Sigmoid colon (tissue), 7 donors: ENCODE data around the gene TRO. TPM values are rescaled to one million over a fixed set of nuclear protein-coding genes. Genes with fewer than 3 reads are reported as not detected.

Experiments used
- DNase-seq: peaks from one replicate; pipeline ENCODE4 v3.0.0-alpha.2; 2019
- H3K27ac ChIP-seq, 4 donors: fragments of 200-600 bp; sonication (generic); one replicate each; pipeline ENCODE4 v1.5.1; 2016 to 2019; ENCODE audit warnings: mild to moderate bottlenecking in 1 of 4
- H3K27me3 ChIP-seq, 3 donors: fragments of 200-600 bp; sonication (generic); one replicate each; pipeline ENCODE4 v1.5.1; 2019; ENCODE audit warnings: mild to moderate bottlenecking in 1 of 3
- H3K36me3 ChIP-seq, 4 donors: fragments of 200-600 bp; sonication (generic); one replicate each; pipeline ENCODE4 v1.5.1; 2016 to 2019
- H3K4me1 ChIP-seq, 4 donors: fragments of 200-600 bp; sonication (generic); one replicate each; pipeline ENCODE4 v1.5.1; 2017 to 2019
- H3K4me3 ChIP-seq, 4 donors: fragments of 200-600 bp; sonication (generic); one replicate each; pipeline ENCODE4 v1.5.1; 2017 to 2019; ENCODE audit warnings: mild to moderate bottlenecking in 2 of 4, moderate library complexity in 1 of 4
- H3K9me3 ChIP-seq, 4 donors: fragments of 200-600 bp in 3 of 4; sonication (generic) in 3 of 4; one replicate each; pipeline versions ENCODE4 v1.5.1 to v1.6.1; 2013 to 2019
- EP300 ChIP-seq, 4 donors: sonication (generic); formaldehyde crosslinking; IDR thresholded peaks; one replicate each; pipeline ENCODE4 v1.6.1; 2017; ENCODE audit warnings: antibody characterized with exemption in 4 of 4
- POLR2A ChIP-seq, 2 donors: fragments of 450-650 bp; IDR thresholded peaks; one replicate each; pipeline ENCODE4 v1.6.1; 2016; ENCODE audit warnings: antibody characterized with exemption in 2 of 2, mild to moderate bottlenecking in 2 of 2, moderate library complexity in 2 of 2
- POLR2AphosphoS5 ChIP-seq, 4 donors: sonication (generic); formaldehyde crosslinking; IDR thresholded peaks; one replicate each; pipeline ENCODE4 v1.6.1; 2017; ENCODE audit warnings: antibody characterized with exemption in 4 of 4
- WGBS, 2 donors: extraction: QIAGEN DNeasy Blood & Tissue Kit; methylation state at CpG; one replicate each; pipeline ENCODE4 v1.1.7; 2013; 5-methylcytosine and 5-hydroxymethylcytosine counted together
- intact Hi-C: fragments of 100-400 bp; cut with DNase I; formaldehyde crosslinking; loops from one replicate; pipeline ENCODE4 v1.15.1; 2023
- polyA plus RNA-seq, 3 donors: library from polyadenylated mRNA; stranded (reverse); fragments of 200-250 nt; gene quantifications; one replicate each; pipeline ENCODE4 v1.2.3, GENCODE V29; 2013
- total RNA-seq, 4 donors: library from RNA; depleted of rRNA; stranded (reverse); fragments of >200 nt; gene quantifications; one replicate each; pipeline ENCODE4 v1.1.0, GENCODE V29; 2016
- TF ChIP-seq, protein P1 (sequence below), 4 experiments: fragments of 450-650 bp in 3 of 4; fragments of 200-600 bp in 1 of 4; IDR thresholded peaks; one replicate each; pipeline ENCODE4 v1.5.1; 2016 to 2019; ENCODE audit warnings: antibody characterized with exemption in 4 of 4, mild to moderate bottlenecking in 3 of 4, moderate library complexity in 2 of 4
- donor health status: healthy with polysubstance abuse.
- donor health status: Bipolar disorder and iron deficiency.
- donor health status: healthy.

The TRO gene
- total and polyA plus RNA-seq, 7 donors: 0.92 to 19.9 (median 5.8) TPM

DNA sequence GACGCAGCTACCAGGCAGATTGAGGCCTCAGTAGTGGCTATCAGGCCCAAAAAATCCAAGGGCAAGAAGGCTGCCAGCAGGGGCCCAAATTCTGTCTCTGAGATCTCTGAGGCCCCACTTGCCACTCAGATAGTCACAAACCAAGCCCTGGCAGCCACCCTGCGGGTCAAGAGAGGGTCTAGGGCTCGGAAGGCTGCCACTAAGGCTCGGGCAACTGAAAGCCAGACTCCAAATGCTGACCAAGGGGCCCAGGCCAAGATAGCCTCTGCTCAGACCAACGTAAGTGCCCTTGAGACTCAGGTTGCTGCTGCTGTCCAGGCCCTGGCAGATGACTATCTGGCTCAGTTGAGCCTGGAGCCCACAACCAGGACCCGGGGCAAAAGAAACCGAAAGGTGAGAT, 2.8 kb downstream of the TRO start:
- no peak for TF ChIP-seq POLR2AphosphoS5 (IDR thresholded peaks at IDR 0.05)
- TF ChIP-seq, protein P1, sequence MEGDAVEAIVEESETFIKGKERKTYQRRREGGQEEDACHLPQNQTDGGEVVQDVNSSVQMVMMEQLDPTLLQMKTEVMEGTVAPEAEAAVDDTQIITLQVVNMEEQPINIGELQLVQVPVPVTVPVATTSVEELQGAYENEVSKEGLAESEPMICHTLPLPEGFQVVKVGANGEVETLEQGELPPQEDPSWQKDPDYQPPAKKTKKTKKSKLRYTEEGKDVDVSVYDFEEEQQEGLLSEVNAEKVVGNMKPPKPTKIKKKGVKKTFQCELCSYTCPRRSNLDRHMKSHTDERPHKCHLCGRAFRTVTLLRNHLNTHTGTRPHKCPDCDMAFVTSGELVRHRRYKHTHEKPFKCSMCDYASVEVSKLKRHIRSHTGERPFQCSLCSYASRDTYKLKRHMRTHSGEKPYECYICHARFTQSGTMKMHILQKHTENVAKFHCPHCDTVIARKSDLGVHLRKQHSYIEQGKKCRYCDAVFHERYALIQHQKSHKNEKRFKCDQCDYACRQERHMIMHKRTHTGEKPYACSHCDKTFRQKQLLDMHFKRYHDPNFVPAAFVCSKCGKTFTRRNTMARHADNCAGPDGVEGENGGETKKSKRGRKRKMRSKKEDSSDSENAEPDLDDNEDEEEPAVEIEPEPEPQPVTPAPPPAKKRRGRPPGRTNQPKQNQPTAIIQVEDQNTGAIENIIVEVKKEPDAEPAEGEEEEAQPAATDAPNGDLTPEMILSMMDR (IDR thresholded peaks at IDR 0.05): no peak
- TF ChIP-seq POLR2A (IDR thresholded peaks at IDR 0.05): no peak
- no peak for TF ChIP-seq EP300 (IDR thresholded peaks at IDR 0.05)
- Histone ChIP-seq H3K4me3 (no peak overlapping the region), H3K27me3 (no peaks in the 10 kb centered on the region), H3K9me3 (no peaks in the 10 kb centered on the region), H3K36me3 (peaks cover 0 to 11% (median 0%) of the 10 kb centered on the region in 4 donors), H3K4me1 (peaks cover 0 to 6% (median 0%) of the 10 kb centered on the region in 4 donors), H3K27ac (no peak overlapping the region)
- intact Hi-C loops: loop anchor here (5.0 kb wide), 1 partner anchor 79 kb away; the partner anchor contains the start of gene APEX2
- DNase-seq: no peak
- WGBS, 2 donors: 88 to 94% methylated on average over 7 of the region's 7 CpGs

- intact Hi-C loops: no loop called here
- TF ChIP-seq EP300 (IDR thresholded peaks at IDR 0.05) (no peak), POLR2AphosphoS5 (IDR thresholded peaks at IDR 0.05) (no peak), POLR2A (IDR thresholded peaks at IDR 0.05) (no peak)
- TF ChIP-seq, protein P1 (IDR thresholded peaks at IDR 0.05): no peak
These were observed 6.4 kb downstream of the TRO start for GRCh38 chrX:54926978-54927377.

DNA sequence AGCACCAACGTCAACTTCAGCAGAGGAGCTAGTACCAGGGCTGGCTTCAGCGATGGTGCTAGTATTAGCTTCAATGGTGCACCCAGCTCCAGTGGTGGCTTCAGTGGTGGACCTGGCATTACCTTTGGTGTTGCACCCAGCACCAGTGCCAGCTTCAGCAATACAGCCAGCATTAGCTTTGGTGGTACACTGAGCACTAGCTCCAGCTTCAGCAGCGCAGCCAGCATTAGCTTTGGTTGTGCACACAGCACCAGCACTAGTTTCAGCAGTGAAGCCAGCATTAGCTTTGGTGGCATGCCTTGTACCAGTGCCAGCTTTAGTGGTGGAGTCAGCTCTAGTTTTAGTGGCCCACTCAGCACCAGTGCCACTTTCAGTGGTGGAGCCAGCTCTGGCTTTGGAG, 8.3 kb downstream of the TRO start:
- DNase-seq: no peak
- TF ChIP-seq POLR2AphosphoS5 (IDR thresholded peaks at IDR 0.05): no peak
- TF ChIP-seq, protein P1 (IDR thresholded peaks at IDR 0.05): no peak
- TF ChIP-seq POLR2A (IDR thresholded peaks at IDR 0.05): no peak
- TF ChIP-seq EP300 (IDR thresholded peaks at IDR 0.05): no peak
- no peak overlapping the region for H3K27ac ChIP-seq
- peaks cover 0 to 28% (median 0%) of the 10 kb centered on the region in 4 donors for H3K36me3 ChIP-seq
- no peak overlapping the region for H3K4me3 ChIP-seq
- WGBS, 2 donors: 94 to 99% methylated on average over 3 of the region's 3 CpGs
- intact Hi-C loops: no loop called here
- H3K4me1 ChIP-seq: no peaks in the 10 kb centered on the region
- H3K27me3 ChIP-seq: no peaks in the 10 kb centered on the region
- H3K9me3 ChIP-seq: no peaks in the 10 kb centered on the region

More at GRCh38 chrX:54926978-54927377, 6.4 kb downstream of the TRO start:
- WGBS, 2 donors: 59 to 66% methylated on average over 2 of the region's 2 CpGs
- Histone ChIP-seq H3K36me3 (peaks cover 0 to 28% (median 0%) of the 10 kb centered on the region in 4 donors), H3K4me1 (peaks cover 0 to 4% (median 0%) of the 10 kb centered on the region in 4 donors), H3K4me3 (no peak overlapping the region), H3K9me3 (no peaks in the 10 kb centered on the region), H3K27ac (no peak overlapping the region), H3K27me3 (no peaks in the 10 kb centered on the region)
- no peak for DNase-seq

DNA sequence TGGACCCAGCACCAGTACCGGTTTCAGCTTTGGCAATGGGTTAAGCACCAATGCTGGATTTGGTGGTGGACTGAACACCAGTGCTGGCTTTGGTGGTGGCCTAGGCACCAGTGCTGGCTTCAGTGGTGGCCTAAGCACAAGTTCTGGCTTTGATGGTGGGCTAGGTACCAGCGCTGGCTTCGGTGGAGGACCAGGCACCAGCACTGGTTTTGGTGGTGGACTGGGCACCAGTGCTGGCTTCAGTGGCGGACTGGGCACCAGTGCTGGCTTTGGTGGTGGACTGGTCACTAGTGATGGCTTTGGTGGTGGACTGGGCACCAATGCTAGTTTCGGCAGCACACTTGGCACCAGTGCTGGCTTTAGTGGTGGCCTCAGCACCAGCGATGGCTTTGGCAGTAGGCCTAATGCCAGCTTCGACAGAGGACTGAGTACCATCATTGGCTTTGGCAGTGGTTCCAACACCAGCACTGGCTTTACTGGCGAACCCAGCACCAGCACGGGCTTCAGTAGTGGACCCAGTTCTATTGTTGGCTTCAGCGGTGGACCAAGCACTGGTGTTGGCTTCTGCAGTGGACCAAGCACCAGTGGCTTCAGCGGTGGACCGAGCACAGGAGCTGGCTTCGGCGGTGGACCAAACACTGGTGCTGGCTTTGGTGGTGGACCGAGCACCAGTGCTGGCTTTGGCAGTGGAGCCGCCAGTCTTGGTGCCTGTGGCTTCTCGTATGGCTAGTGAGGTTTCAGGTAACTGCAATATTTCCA, 9.8 kb downstream of the TRO start:
- H3K27ac ChIP-seq: no peak overlapping the region
- no peak overlapping the region for H3K4me3 ChIP-seq
- no peaks in the 10 kb centered on the region for H3K27me3 ChIP-seq
- intact Hi-C loops: no loop called here
- DNase-seq: no peak
- WGBS, 2 donors: 96 to 97% methylated on average over 17 of the region's 17 CpGs
- peaks cover 0 to 28% (median 0%) of the 10 kb centered on the region in 4 donors for H3K36me3 ChIP-seq
- no peaks in the 10 kb centered on the region for H3K9me3 ChIP-seq
- TF ChIP-seq POLR2A (IDR thresholded peaks at IDR 0.05): no peak
- no peak for TF ChIP-seq EP300 (IDR thresholded peaks at IDR 0.05)
- TF ChIP-seq POLR2AphosphoS5 (IDR thresholded peaks at IDR 0.05): no peak
- TF ChIP-seq, protein P1 (IDR thresholded peaks at IDR 0.05): no peak
- no peaks in the 10 kb centered on the region for H3K4me1 ChIP-seq
